Measurements from ENCODE around the gene LEKR1.

DNA sequence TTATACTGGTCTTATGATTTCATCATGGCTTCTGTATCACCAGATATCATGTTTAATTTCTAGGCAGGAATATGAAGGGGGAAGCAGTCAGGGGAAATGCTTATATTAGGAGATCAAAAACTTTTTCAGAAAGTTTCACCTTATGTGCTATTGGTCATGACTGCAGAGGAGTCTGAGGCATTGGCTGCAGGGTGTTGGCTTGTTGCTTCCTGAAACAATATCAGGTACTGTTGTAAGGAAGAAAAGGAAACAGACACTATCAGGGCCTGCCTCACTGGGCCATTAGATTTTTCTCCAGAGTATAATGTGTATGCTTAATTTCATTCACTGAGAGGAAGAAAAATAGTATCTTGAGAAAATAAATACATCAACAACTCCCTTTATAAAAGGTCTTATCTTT lies 34.7 kb downstream of the LEKR1 start:
- TF ChIP-seq, protein P1, sequence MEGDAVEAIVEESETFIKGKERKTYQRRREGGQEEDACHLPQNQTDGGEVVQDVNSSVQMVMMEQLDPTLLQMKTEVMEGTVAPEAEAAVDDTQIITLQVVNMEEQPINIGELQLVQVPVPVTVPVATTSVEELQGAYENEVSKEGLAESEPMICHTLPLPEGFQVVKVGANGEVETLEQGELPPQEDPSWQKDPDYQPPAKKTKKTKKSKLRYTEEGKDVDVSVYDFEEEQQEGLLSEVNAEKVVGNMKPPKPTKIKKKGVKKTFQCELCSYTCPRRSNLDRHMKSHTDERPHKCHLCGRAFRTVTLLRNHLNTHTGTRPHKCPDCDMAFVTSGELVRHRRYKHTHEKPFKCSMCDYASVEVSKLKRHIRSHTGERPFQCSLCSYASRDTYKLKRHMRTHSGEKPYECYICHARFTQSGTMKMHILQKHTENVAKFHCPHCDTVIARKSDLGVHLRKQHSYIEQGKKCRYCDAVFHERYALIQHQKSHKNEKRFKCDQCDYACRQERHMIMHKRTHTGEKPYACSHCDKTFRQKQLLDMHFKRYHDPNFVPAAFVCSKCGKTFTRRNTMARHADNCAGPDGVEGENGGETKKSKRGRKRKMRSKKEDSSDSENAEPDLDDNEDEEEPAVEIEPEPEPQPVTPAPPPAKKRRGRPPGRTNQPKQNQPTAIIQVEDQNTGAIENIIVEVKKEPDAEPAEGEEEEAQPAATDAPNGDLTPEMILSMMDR (IDR thresholded peaks at IDR 0.05), result no peak
- TF ChIP-seq POLR2A (IDR thresholded peaks at IDR 0.05), result no peak
